Brain microvascular endothelial cell (primary cell): ENCODE measurements around the gene RBFOX2.

Experiments used
- DNase-seq: peaks from one replicate; pipeline ENCODE4 v3.0.0-alpha.2; 2020
- H3K27ac ChIP-seq: fragments of 250-450 bp; sonication (Bioruptor Pico); 2 replicates; pipeline ENCODE4 v1.5.1; 2020; ENCODE audit warnings: mild to moderate bottlenecking, moderate library complexity
- H3K27me3 ChIP-seq: fragments of 250-450 bp; sonication (Bioruptor Pico); replicated peaks from 2 replicates; pipeline ENCODE4 v1.5.1; 2020; ENCODE audit warnings: mild to moderate bottlenecking
- H3K36me3 ChIP-seq: fragments of 250-450 bp; sonication (Bioruptor Pico); replicated peaks from 2 replicates; pipeline ENCODE4 v1.5.1; 2020; ENCODE audit warnings: mild to moderate bottlenecking
- H3K4me3 ChIP-seq: 2 replicates; pipeline ENCODE4 v1.5.1; 2011; ENCODE audit warnings: low read depth, mild to moderate bottlenecking, control low read depth, low read length, moderate library complexity
- CTCF ChIP-seq: IDR thresholded peaks from 2 replicates; pipeline ENCODE4 v1.5.1; 2011; ENCODE audit warnings: low read depth, mild to moderate bottlenecking, moderate library complexity, low read length, control low read depth, inconsistent platforms; ENCODE audit errors: missing control alignments
- in situ Hi-C: cut with HindIII; loops from 2 replicates; pipeline ENCODE4 v1.10.0; 2017; ENCODE audit warnings: low sequenced_read_pairs, low pct_ligation_motif_present

Gene RBFOX2

GRCh38 chr22:35838855-35839576 is 189.6 kb downstream of the RBFOX2 start:
- no peaks in the 10 kb centered on the region for H3K27me3 ChIP-seq
- peak; percentile 35 for DNase-seq
- peak overlapping the region; percentile 72 for H3K4me3 ChIP-seq
- in situ Hi-C loops, result no loop called here
- TF ChIP-seq CTCF, result peak; percentile 71
- no peaks in the 10 kb centered on the region for H3K36me3 ChIP-seq
- peak overlapping the region; percentile 72 for H3K27ac ChIP-seq

- no peak for TF ChIP-seq CTCF
- Histone ChIP-seq H3K36me3 (no peaks in the 10 kb centered on the region), H3K27ac (no peak overlapping the region), H3K4me3 (peak overlapping the region; percentile 9), H3K27me3 (no peaks in the 10 kb centered on the region)
- in situ Hi-C loops, result no loop called here
- no peak for DNase-seq
Measured at GRCh38 chr22:35837101-35837727, 191.4 kb downstream of the RBFOX2 start.

- Histone ChIP-seq H3K36me3 (no peaks in the 10 kb centered on the region), H3K27me3 (no peaks in the 10 kb centered on the region), H3K4me3 (peak overlapping the region; percentile 52), H3K27ac (peak overlapping the region; percentile 87)
- in situ Hi-C loops, result no loop called here
- no peak for TF ChIP-seq CTCF
- DNase-seq, result peak; percentile 78
Measured at GRCh38 chr22:35835998-35836691, 192.5 kb downstream of the RBFOX2 start.

- no peak for DNase-seq
- H3K36me3 ChIP-seq, result no peaks in the 10 kb centered on the region
- in situ Hi-C loops, result no loop called here
- no peak for TF ChIP-seq CTCF
- peak overlapping the region; percentile 87 for H3K27ac ChIP-seq
- H3K4me3 ChIP-seq, result peak overlapping the region; percentile 52
- H3K27me3 ChIP-seq, result no peaks in the 10 kb centered on the region
Measured at GRCh38 chr22:35835267-35835997, 193.2 kb downstream of the RBFOX2 start.

GRCh38 chr22:35834061-35834460 is 194.6 kb downstream of the RBFOX2 start:
- in situ Hi-C loops, result no loop called here
- Histone ChIP-seq H3K4me3 (no peak overlapping the region), H3K27me3 (no peaks in the 10 kb centered on the region), H3K27ac (no peak overlapping the region), H3K36me3 (no peaks in the 10 kb centered on the region)
- no peak for TF ChIP-seq CTCF
- DNase-seq, result no peak
